SK-N-SH treated with all-trans-retinoic acid at 6 μM for 48 hours (cell line): ENCODE data around the gene ATG2A.

ENCODE experiments used
- CSDC2 ChIP-seq: fragments of 250-450 bp; sonication (Bioruptor Pico); IDR thresholded peaks from 2 replicates; pipeline ENCODE4 v1.5.0; 2020; ENCODE audit warnings: mild to moderate bottlenecking, moderate library complexity
- ISL1 ChIP-seq: fragments of 250-450 bp; sonication (Bioruptor Pico); IDR thresholded peaks from 2 replicates; pipeline ENCODE4 v2.1.2; 2022; ENCODE audit warnings: mild to moderate bottlenecking, moderate library complexity
- POU6F1 ChIP-seq: fragments of 250-450 bp; sonication (Bioruptor Pico); IDR thresholded peaks from 2 replicates; pipeline ENCODE4 v1.8.0; 2021; ENCODE audit warnings: low read depth, mild to moderate bottlenecking, moderate library complexity, borderline replicate concordance
- RARB ChIP-seq: fragments of 250-450 bp; sonication (Bioruptor Pico); IDR thresholded peaks from 2 replicates; pipeline ENCODE4 v1.8.0; 2021; ENCODE audit warnings: mild to moderate bottlenecking, moderate library complexity
- TCF4 ChIP-seq: fragments of 250-450 bp; sonication (Bioruptor Pico); IDR thresholded peaks from 2 replicates; pipeline ENCODE4 v1.8.0; 2021; ENCODE audit warnings: mild to moderate bottlenecking, moderate library complexity, borderline replicate concordance
- TOX ChIP-seq: fragments of 250-450 bp; sonication (Bioruptor Pico); IDR thresholded peaks from 2 replicates; pipeline ENCODE4 v1.8.0; 2021; ENCODE audit warnings: mild to moderate bottlenecking, moderate library complexity, borderline replicate concordance
- ZFP30 ChIP-seq: fragments of 450-650 bp; formaldehyde crosslinking; IDR thresholded peaks from 2 replicates; pipeline ENCODE4 v1.5.0; 2022; ENCODE audit warnings: mild to moderate bottlenecking, moderate library complexity
- ZNF565 ChIP-seq: fragments of 450-650 bp; formaldehyde crosslinking; conservative IDR thresholded peaks from 2 replicates; pipeline ENCODE4 v1.5.0; 2020; ENCODE audit warnings: low read depth, mild to moderate bottlenecking, moderate library complexity
- TF ChIP-seq, protein P1 (sequence below): fragments of 250-450 bp; sonication (Bioruptor Pico); IDR thresholded peaks from 2 replicates; pipeline ENCODE4 v1.8.0; 2020; ENCODE audit warnings: mild to moderate bottlenecking, moderate library complexity, borderline replicate concordance
- TF ChIP-seq, protein P2 (sequence below): fragments of 250-450 bp; sonication (Bioruptor Pico); IDR thresholded peaks from 2 replicates; pipeline ENCODE4 v1.5.1; 2021; ENCODE audit warnings: mild to moderate bottlenecking, moderate library complexity

DNA sequence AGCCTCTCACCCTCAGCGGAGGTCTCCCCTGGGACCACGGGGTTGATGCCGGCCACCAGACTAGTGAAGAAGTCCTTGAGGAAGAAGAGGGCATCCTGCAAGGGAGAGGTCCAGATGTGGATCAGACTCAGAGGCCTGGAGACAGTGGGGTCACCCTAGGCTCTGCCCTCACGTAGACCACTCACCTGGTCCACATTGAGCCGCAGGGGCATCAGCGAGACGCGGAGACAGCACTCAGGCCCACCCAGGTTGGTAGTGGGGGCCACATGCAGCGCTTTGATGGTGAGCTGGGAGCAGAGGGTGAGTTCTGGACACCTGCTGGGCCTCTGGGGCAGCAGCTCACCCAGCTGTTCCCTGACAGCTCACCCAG lies 18.9 kb downstream of the ATG2A start:
- no peak for TF ChIP-seq RARB
- no peak for TF ChIP-seq ZNF565 (CRISPR knock-in tag)
- TF ChIP-seq TOX (CRISPR knock-in tag) = no peak
- TF ChIP-seq POU6F1 (CRISPR knock-in tag) = no peak
- TF ChIP-seq, protein P1, sequence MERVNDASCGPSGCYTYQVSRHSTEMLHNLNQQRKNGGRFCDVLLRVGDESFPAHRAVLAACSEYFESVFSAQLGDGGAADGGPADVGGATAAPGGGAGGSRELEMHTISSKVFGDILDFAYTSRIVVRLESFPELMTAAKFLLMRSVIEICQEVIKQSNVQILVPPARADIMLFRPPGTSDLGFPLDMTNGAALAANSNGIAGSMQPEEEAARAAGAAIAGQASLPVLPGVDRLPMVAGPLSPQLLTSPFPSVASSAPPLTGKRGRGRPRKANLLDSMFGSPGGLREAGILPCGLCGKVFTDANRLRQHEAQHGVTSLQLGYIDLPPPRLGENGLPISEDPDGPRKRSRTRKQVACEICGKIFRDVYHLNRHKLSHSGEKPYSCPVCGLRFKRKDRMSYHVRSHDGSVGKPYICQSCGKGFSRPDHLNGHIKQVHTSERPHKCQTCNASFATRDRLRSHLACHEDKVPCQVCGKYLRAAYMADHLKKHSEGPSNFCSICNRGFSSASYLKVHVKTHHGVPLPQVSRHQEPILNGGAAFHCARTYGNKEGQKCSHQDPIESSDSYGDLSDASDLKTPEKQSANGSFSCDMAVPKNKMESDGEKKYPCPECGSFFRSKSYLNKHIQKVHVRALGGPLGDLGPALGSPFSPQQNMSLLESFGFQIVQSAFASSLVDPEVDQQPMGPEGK (CRISPR knock-in tag) = no peak
- no peak for TF ChIP-seq ISL1 (CRISPR knock-in tag)
- no peak for TF ChIP-seq TCF4
- TF ChIP-seq CSDC2 (CRISPR knock-in tag) = no peak
- no peak for TF ChIP-seq ZFP30
- TF ChIP-seq, protein P2, sequence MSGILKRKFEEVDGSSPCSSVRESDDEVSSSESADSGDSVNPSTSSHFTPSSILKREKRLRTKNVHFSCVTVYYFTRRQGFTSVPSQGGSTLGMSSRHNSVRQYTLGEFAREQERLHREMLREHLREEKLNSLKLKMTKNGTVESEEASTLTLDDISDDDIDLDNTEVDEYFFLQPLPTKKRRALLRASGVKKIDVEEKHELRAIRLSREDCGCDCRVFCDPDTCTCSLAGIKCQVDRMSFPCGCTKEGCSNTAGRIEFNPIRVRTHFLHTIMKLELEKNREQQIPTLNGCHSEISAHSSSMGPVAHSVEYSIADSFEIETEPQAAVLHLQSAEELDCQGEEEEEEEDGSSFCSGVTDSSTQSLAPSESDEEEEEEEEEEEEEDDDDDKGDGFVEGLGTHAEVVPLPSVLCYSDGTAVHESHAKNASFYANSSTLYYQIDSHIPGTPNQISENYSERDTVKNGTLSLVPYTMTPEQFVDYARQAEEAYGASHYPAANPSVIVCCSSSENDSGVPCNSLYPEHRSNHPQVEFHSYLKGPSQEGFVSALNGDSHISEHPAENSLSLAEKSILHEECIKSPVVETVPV (CRISPR knock-in tag) = no peak
